Endothelial cell (in vitro differentiated cells): ENCODE results near the gene PTPN11. TPM values are rescaled to one million over a fixed set of nuclear protein-coding genes. Genes with fewer than 3 reads are reported as not detected.
"Not testable (repeated sequence)": the region's sequence is repeated elsewhere in the genome, so short reads cannot be mapped to it uniquely, and the experiment has no call there.

Experiments
- DNase-seq: peaks from one replicate; pipeline ENCODE4 v3.0.0; 2021; ENCODE audit warnings: low spot score
- H3K27ac Mint-ChIP-seq: one replicate; pipeline ENCODE4 v1.8.0; 2021; ENCODE audit warnings: mixed read lengths, inconsistent platforms; ENCODE audit not compliant: unreplicated experiment
- H3K27me3 Mint-ChIP-seq: one replicate; pipeline ENCODE4 v1.8.0; 2021; ENCODE audit warnings: mild to moderate bottlenecking, moderate library complexity, mixed read lengths, inconsistent platforms; ENCODE audit not compliant: unreplicated experiment
- H3K36me3 Mint-ChIP-seq: one replicate; pipeline ENCODE4 v1.8.0; 2021; ENCODE audit warnings: mild to moderate bottlenecking, low read depth, mixed read lengths, inconsistent platforms; ENCODE audit not compliant: unreplicated experiment
- H3K4me1 Mint-ChIP-seq: one replicate; pipeline ENCODE4 v1.8.0; 2021; ENCODE audit warnings: mild to moderate bottlenecking, mixed read lengths, inconsistent platforms; ENCODE audit not compliant: unreplicated experiment
- H3K4me3 Mint-ChIP-seq: one replicate; pipeline ENCODE4 v1.8.0; 2021; ENCODE audit warnings: mild to moderate bottlenecking, mixed read lengths, inconsistent platforms; ENCODE audit not compliant: unreplicated experiment
- H3K9me3 Mint-ChIP-seq: one replicate; pipeline ENCODE4 v1.8.0; 2021; ENCODE audit warnings: mixed read lengths, inconsistent platforms; ENCODE audit not compliant: unreplicated experiment
- CTCF ChIP-seq: fragments of 200-600 bp; sonication (generic); IDR thresholded peaks from one replicate; pipeline ENCODE4 v1.5.0; 2021; ENCODE audit warnings: antibody characterized with exemption; ENCODE audit not compliant: unreplicated experiment
- total RNA-seq: library from RNA; stranded (reverse); fragmentation: NEBNext Ultra II Directional; extraction: Animal tissue kit (Norgen Biotek cat#: 25700); gene quantifications from one replicate; pipeline ENCODE4 v1.2.1, GENCODE V29; 2021; ENCODE audit not compliant: unreplicated experiment

Gene PTPN11
- total RNA-seq, 1 donor from 2014 or later, result 97.8 TPM

GRCh38 chr12:112518365-112518735 lies 99.6 kb downstream of the PTPN11 start:
- no peak overlapping the region for H3K4me3 Mint-ChIP-seq
- no peak for TF ChIP-seq CTCF
- H3K9me3 Mint-ChIP-seq, result no peaks in the 10 kb centered on the region
- DNase-seq, result no peak
- no peaks in the 10 kb centered on the region for H3K4me1 Mint-ChIP-seq
- no peak overlapping the region for H3K27ac Mint-ChIP-seq
- H3K27me3 Mint-ChIP-seq, result peaks cover 1% of the 10 kb centered on the region
- no peaks in the 10 kb centered on the region for H3K36me3 Mint-ChIP-seq

- not testable (repeated sequence) for H3K36me3 Mint-ChIP-seq
Measured at GRCh38 chr12:112519841-112520340, 101.1 kb downstream of the PTPN11 start.

GRCh38 chr12:112523856-112524255 lies 105.1 kb downstream of the PTPN11 start:
- DNase-seq, result no peak
- no peak overlapping the region for H3K27ac Mint-ChIP-seq
- peaks cover 3% of the 10 kb centered on the region for H3K27me3 Mint-ChIP-seq
- H3K36me3 Mint-ChIP-seq, result no peaks in the 10 kb centered on the region
- H3K9me3 Mint-ChIP-seq, result no peaks in the 10 kb centered on the region
- H3K4me3 Mint-ChIP-seq, result no peak overlapping the region
- no peak for TF ChIP-seq CTCF
- no peaks in the 10 kb centered on the region for H3K4me1 Mint-ChIP-seq

More at GRCh38 chr12:112519841-112520340, 101.1 kb downstream of the PTPN11 start:
- not testable (repeated sequence) for H3K4me1 Mint-ChIP-seq, H3K4me3 Mint-ChIP-seq, H3K27me3 Mint-ChIP-seq, H3K9me3 Mint-ChIP-seq, H3K27ac Mint-ChIP-seq, DNase-seq

- H3K4me1 Mint-ChIP-seq, result no peaks in the 10 kb centered on the region
- no peaks in the 10 kb centered on the region for H3K9me3 Mint-ChIP-seq
- no peak overlapping the region for H3K4me3 Mint-ChIP-seq
- no peak for DNase-seq
- peaks cover 3% of the 10 kb centered on the region for H3K27me3 Mint-ChIP-seq
- no peak overlapping the region for H3K27ac Mint-ChIP-seq
- no peaks in the 10 kb centered on the region for H3K36me3 Mint-ChIP-seq
- no peak for TF ChIP-seq CTCF
Measured at GRCh38 chr12:112524269-112524668, 105.5 kb downstream of the PTPN11 start.

GRCh38 chr12:112524676-112525425 lies 106.1 kb downstream of the PTPN11 start:
- peak; percentile 38 for TF ChIP-seq CTCF
- H3K4me3 Mint-ChIP-seq, result no peak overlapping the region
- no peak overlapping the region for H3K27ac Mint-ChIP-seq
- no peak for DNase-seq
- no peaks in the 10 kb centered on the region for H3K9me3 Mint-ChIP-seq
- peaks cover 3% of the 10 kb centered on the region for H3K27me3 Mint-ChIP-seq
- H3K4me1 Mint-ChIP-seq, result no peaks in the 10 kb centered on the region
- H3K36me3 Mint-ChIP-seq, result no peaks in the 10 kb centered on the region
